PC-9 (cell line): Measurements from ENCODE around the gene MAGEA8. TPM values are rescaled to one million over a fixed set of nuclear protein-coding genes. Genes with fewer than 3 reads are reported as not detected.

ENCODE experiments used
- BruUV-seq: library from RNA; stranded (reverse); fragments of 400-500 nt; replicated peaks from 2 replicates; lab custom pipeline; 2021; lab: Mats Ljungman, UMichigan
- CTCF ChIA-PET: fragments of 300-600 bp; sonication (Branson Sonifier 250); formaldehyde crosslinking; loops from one replicate; lab custom pipeline; 2022; ENCODE audit warnings: antibody characterized with exemption; lab: Charles Lee
- POLR2A ChIA-PET: fragments of 300-600 bp; sonication (Branson Sonifier 250); formaldehyde crosslinking; loops from one replicate; lab custom pipeline; 2022; ENCODE audit warnings: antibody characterized with exemption; ENCODE audit not compliant: unreplicated experiment; lab: Charles Lee
- DNase-seq, 2 experiments: peaks; one replicate each; pipeline versions ENCODE4 v3.0.0 to v3.0.0-alpha.2; 2015 to 2022; ENCODE audit warnings: mixed read lengths in 1 of 2
- H2AFZ ChIP-seq: fragments of 200-600 bp; sonication (generic); 2 replicates; pipeline ENCODE4 v1.8.1; 2017; ENCODE audit warnings: antibody characterized with exemption
- H3F3A ChIP-seq: fragments of 200-600 bp; sonication (generic); 2 replicates; pipeline ENCODE4 v1.8.1; 2017; ENCODE audit warnings: antibody characterized with exemption, mild to moderate bottlenecking, low read depth; ENCODE audit not compliant: insufficient read depth
- H3K27ac ChIP-seq: fragments of 200-600 bp; sonication (generic); 2 replicates; pipeline ENCODE4 v1.6.1; 2016; ENCODE audit warnings: mixed run types
- H3K27me3 ChIP-seq: fragments of 200-600 bp; sonication (generic); 2 replicates; pipeline ENCODE4 v1.6.1; 2016; ENCODE audit warnings: low read depth, mixed run types; ENCODE audit not compliant: insufficient read depth
- H3K36me3 ChIP-seq: fragments of 200-600 bp; sonication (generic); 2 replicates; pipeline ENCODE4 v1.6.1; 2016; ENCODE audit warnings: low read depth, mixed run types
- H3K4me1 ChIP-seq: fragments of 200-600 bp; sonication (generic); replicated peaks from 2 replicates; pipeline ENCODE4 v1.6.1; 2016; ENCODE audit warnings: mixed run types; ENCODE audit not compliant: insufficient read depth
- H3K4me2 ChIP-seq: fragments of 200-600 bp; sonication (generic); 2 replicates; pipeline ENCODE4 v1.6.1; 2017; ENCODE audit warnings: mixed run types
- H3K4me3 ChIP-seq: fragments of 200-600 bp; sonication (generic); 2 replicates; pipeline ENCODE4 v1.6.1; 2016; ENCODE audit warnings: mixed run types
- H3K79me2 ChIP-seq: fragments of 200-600 bp; sonication (generic); 2 replicates; pipeline ENCODE4 v1.6.1; 2017; ENCODE audit warnings: low read depth, mixed run types
- H3K9me2 ChIP-seq: fragments of 200-600 bp; sonication (generic); 2 replicates; pipeline ENCODE4 v1.8.1; 2017; ENCODE audit warnings: mild to moderate bottlenecking; ENCODE audit not compliant: insufficient read depth
- H3K9me3 ChIP-seq: fragments of 200-600 bp; sonication (generic); 2 replicates; pipeline ENCODE4 v1.8.1; 2016; ENCODE audit warnings: low read depth; ENCODE audit not compliant: insufficient read depth
- H4K20me1 ChIP-seq: fragments of 200-600 bp; sonication (generic); 2 replicates; pipeline ENCODE4 v1.8.1; 2017; ENCODE audit not compliant: insufficient read depth
- CTCF ChIP-seq: fragments of 200-600 bp; sonication (generic); conservative IDR thresholded peaks from 2 replicates; pipeline ENCODE4 v1.6.1; 2017; ENCODE audit warnings: mixed run types, antibody characterized with exemption, mild to moderate bottlenecking, moderate library complexity
- EZH2 ChIP-seq: fragments of 200-600 bp; sonication (generic); IDR thresholded peaks from 2 replicates; pipeline ENCODE4 v1.8.0; 2017; ENCODE audit warnings: antibody characterized with exemption, low read depth
- intact Hi-C: fragments of 100-400 bp; cut with micrococcal nuclease; formaldehyde crosslinking; loops from one replicate; pipeline ENCODE4 v1.10.0; 2022; ENCODE audit not compliant: unreplicated experiment
- total RNA-seq: library from RNA; stranded (reverse); gene quantifications from 2 replicates; pipeline ENCODE4 v1.2.3, GENCODE V29; 2021

MAGEA8 gene
- total RNA-seq, 1 experiment from 2014 or later = not detected

GRCh38 chrX:149851864-149852263, 29.1 kb upstream of the MAGEA8 start:
- no peaks in the 10 kb centered on the region for H4K20me1 ChIP-seq
- BruUV-seq = no TSS peak
- no peaks in the 10 kb centered on the region for H3K36me3 ChIP-seq
- H3K27me3 ChIP-seq = peaks cover 46% of the 10 kb centered on the region
- POLR2A ChIA-PET = no interaction called here
- no peaks in the 10 kb centered on the region for H3K79me2 ChIP-seq
- no peak for DNase-seq
- no peaks in the 10 kb centered on the region for H3F3A ChIP-seq
- no peaks in the 10 kb centered on the region for H3K9me2 ChIP-seq
- intact Hi-C loops = no loop called here
- H3K4me3 ChIP-seq = no peak overlapping the region
- no peaks in the 10 kb centered on the region for H3K4me1 ChIP-seq
- no peaks in the 10 kb centered on the region for H3K9me3 ChIP-seq
- no peak overlapping the region for H3K27ac ChIP-seq
- H2AFZ ChIP-seq = no peak overlapping the region
- no peak for TF ChIP-seq CTCF
- TF ChIP-seq EZH2 = no peak
- no peak overlapping the region for H3K4me2 ChIP-seq
- CTCF ChIA-PET = no interaction called here

GRCh38 chrX:149853925-149854324, 27.1 kb upstream of the MAGEA8 start:
- Histone ChIP-seq H3K36me3 (no peaks in the 10 kb centered on the region), H4K20me1 (no peaks in the 10 kb centered on the region), H3K4me3 (no peak overlapping the region), H3K9me3 (no peaks in the 10 kb centered on the region), H3F3A (no peaks in the 10 kb centered on the region), H3K9me2 (no peaks in the 10 kb centered on the region), H3K79me2 (no peaks in the 10 kb centered on the region), H3K4me1 (no peaks in the 10 kb centered on the region), H3K27ac (no peak overlapping the region), H3K27me3 (peaks cover 43% of the 10 kb centered on the region), H3K4me2 (no peak overlapping the region), H2AFZ (no peak overlapping the region)
- ChIA-PET POLR2A (no interaction called here), CTCF (no interaction called here)
- no peak for DNase-seq
- no TSS peak for BruUV-seq
- TF ChIP-seq EZH2 (no peak), CTCF (no peak)
- intact Hi-C loops = no loop called here

GRCh38 chrX:149858592-149858991, 22.4 kb upstream of the MAGEA8 start:
- POLR2A ChIA-PET = no interaction called here
- no TSS peak for BruUV-seq

More at GRCh38 chrX:149858592-149858991, 22.4 kb upstream of the MAGEA8 start:
- H2AFZ ChIP-seq = no peak overlapping the region
- H3F3A ChIP-seq = no peaks in the 10 kb centered on the region
- H3K36me3 ChIP-seq = no peaks in the 10 kb centered on the region
- no peak overlapping the region for H3K27ac ChIP-seq
- H3K79me2 ChIP-seq = no peaks in the 10 kb centered on the region
- no peaks in the 10 kb centered on the region for H3K4me1 ChIP-seq
- H3K4me3 ChIP-seq = no peak overlapping the region
- CTCF ChIA-PET = no interaction called here
- H3K9me2 ChIP-seq = no peaks in the 10 kb centered on the region
- TF ChIP-seq CTCF = no peak
- no peak for TF ChIP-seq EZH2
- intact Hi-C loops = no loop called here
- H3K9me3 ChIP-seq = 0 out of 2 replicates have a peak, but pooled peaks cover 5% of the 10 kb centered on the region
- H4K20me1 ChIP-seq = no peaks in the 10 kb centered on the region
- H3K4me2 ChIP-seq = no peak overlapping the region
- peaks cover 16% of the 10 kb centered on the region; the same call in 1 of the 2 replicates for H3K27me3 ChIP-seq
- DNase-seq = no peak
